Neural cell (in vitro differentiated cells): ENCODE results near the gene AHNAK. TPM values are rescaled to one million over a fixed set of nuclear protein-coding genes. Genes with fewer than 3 reads are reported as not detected.
A peak's percentile ranks its signal among the peaks of the same experiment; 100 is the strongest.

Source experiments
- H2AFZ ChIP-seq: fragments of 200-600, 300-800 bp; sonication (generic), shearing (Covaris generic); 2 replicates; pipeline ENCODE4 v1.6.0; 2014; ENCODE audit warnings: low read depth, mild to moderate bottlenecking, antibody characterized with exemption, low read length, moderate library complexity
- H3F3A ChIP-seq: fragments of 200-600 bp; shearing (Covaris generic); 2 replicates; pipeline ENCODE4 v1.6.1; 2016; ENCODE audit warnings: mild to moderate bottlenecking, moderate library complexity, mixed read lengths, antibody characterized with exemption, low read length; ENCODE audit not compliant: insufficient read depth, poor library complexity, severe bottlenecking
- H3K27ac ChIP-seq: fragments of 200-600, 300-800 bp; sonication (generic), shearing (Covaris generic); 2 replicates; pipeline ENCODE4 v1.5.1; 2014; ENCODE audit warnings: mild to moderate bottlenecking, low read length, moderate library complexity
- H3K27me3 ChIP-seq: fragments of 300-800, 200-600 bp; sonication (generic), shearing (Covaris generic); 2 replicates; pipeline ENCODE4 v1.6.0; 2014; ENCODE audit warnings: mild to moderate bottlenecking, low read depth, low read length, moderate library complexity; ENCODE audit not compliant: insufficient read depth
- H3K36me3 ChIP-seq: fragments of 300-800, 200-600 bp; sonication (generic), shearing (Covaris generic); 2 replicates; pipeline ENCODE4 v1.5.1; 2014; ENCODE audit warnings: mild to moderate bottlenecking, antibody characterized with exemption, low read length, moderate library complexity; ENCODE audit not compliant: insufficient read depth
- H3K4me2 ChIP-seq: fragments of 300-800, 200-600 bp; sonication (generic), shearing (Covaris generic); 2 replicates; pipeline ENCODE4 v1.6.0; 2014; ENCODE audit warnings: mild to moderate bottlenecking, low read length
- H3K4me3 ChIP-seq: fragments of 300-800, 200-600 bp; sonication (generic), shearing (Covaris generic); 2 replicates; pipeline ENCODE4 v1.5.1; 2014; ENCODE audit warnings: mild to moderate bottlenecking, low read length, moderate library complexity
- H3K79me2 ChIP-seq: fragments of 200-600 bp; shearing (Covaris generic); replicated peaks from 2 replicates; pipeline ENCODE4 v1.6.0; 2014; ENCODE audit warnings: mild to moderate bottlenecking, low read length, moderate library complexity; ENCODE audit not compliant: insufficient read depth
- H3K9ac ChIP-seq: fragments of 300-800, 200-600 bp; sonication (generic), shearing (Covaris generic); 2 replicates; pipeline ENCODE4 v1.6.1; 2016; ENCODE audit warnings: mild to moderate bottlenecking, low read length, mixed read lengths
- H3K9me2 ChIP-seq: fragments of 200-600 bp; shearing (Covaris generic); 2 replicates; pipeline ENCODE4 v1.6.1; 2016; ENCODE audit warnings: mild to moderate bottlenecking, low read length, mixed read lengths; ENCODE audit not compliant: insufficient read depth
- H3K9me3 ChIP-seq: fragments of 200-600, 300-800 bp; sonication (generic), shearing (Covaris generic); 2 replicates; pipeline ENCODE4 v1.6.1; 2016; ENCODE audit warnings: mild to moderate bottlenecking, mixed run types, low read length, moderate library complexity, mixed read lengths
- H4K20me1 ChIP-seq: fragments of 200-600 bp; shearing (Covaris generic); 2 replicates; pipeline ENCODE4 v1.6.1; 2016; ENCODE audit warnings: mild to moderate bottlenecking, mixed run types; ENCODE audit not compliant: insufficient read depth
- EP300 ChIP-seq: fragments of 450-650 bp; conservative IDR thresholded peaks from 2 replicates; pipeline ENCODE4 v1.6.1; 2014; ENCODE audit warnings: antibody characterized with exemption, mild to moderate bottlenecking, moderate library complexity; ENCODE audit not compliant: poor library complexity, severe bottlenecking
- EZH2 ChIP-seq: fragments of 200-600, 300-800 bp; shearing (Covaris generic), sonication (generic); IDR thresholded peaks from 2 replicates; pipeline ENCODE4 v1.6.1; 2014; ENCODE audit warnings: antibody characterized with exemption, low read length, borderline replicate concordance, mild to moderate bottlenecking; ENCODE audit not compliant: insufficient read depth, poor library complexity, severe bottlenecking
- MXI1 ChIP-seq: fragments of 450-650 bp; conservative IDR thresholded peaks from 2 replicates; pipeline ENCODE4 v1.6.1; 2014; ENCODE audit warnings: antibody characterized with exemption, mild to moderate bottlenecking; ENCODE audit not compliant: poor library complexity, severe bottlenecking
- POLR2AphosphoS5 ChIP-seq: IDR thresholded peaks from 2 replicates; pipeline ENCODE4 v1.6.1; 2012
- RAD21 ChIP-seq: fragments of 450-650 bp; conservative IDR thresholded peaks from 2 replicates; pipeline ENCODE4 v1.6.1; 2014; ENCODE audit warnings: antibody characterized with exemption, mild to moderate bottlenecking, moderate library complexity
- SMC3 ChIP-seq: fragments of 450-650 bp; conservative IDR thresholded peaks from 2 replicates; pipeline ENCODE4 v1.6.1; 2014; ENCODE audit warnings: antibody characterized with exemption, mild to moderate bottlenecking, moderate library complexity; ENCODE audit not compliant: poor library complexity
- TAF1 ChIP-seq: IDR thresholded peaks from 2 replicates; pipeline ENCODE4 v1.6.1; 2012; ENCODE audit warnings: low read depth
- polyA plus RNA-seq: library from polyadenylated mRNA; depleted of rRNA; stranded (reverse); fragments of >200 nt; gene quantifications from 2 replicates; pipeline ENCODE4 v1.2.3, GENCODE V29; 2014
- TF ChIP-seq, protein P1 (sequence below): IDR thresholded peaks from 2 replicates; pipeline ENCODE4 v1.6.1; 2012; ENCODE audit warnings: borderline replicate concordance
- TF ChIP-seq, protein P2 (sequence below): fragments of 450-650 bp; IDR thresholded peaks from 2 replicates; pipeline ENCODE4 v1.5.1; 2014; ENCODE audit warnings: antibody characterized with exemption, mild to moderate bottlenecking, moderate library complexity; ENCODE audit not compliant: poor library complexity, severe bottlenecking

Gene AHNAK
- polyA plus RNA-seq, 1 donor from 2014 or later: 0.11 TPM

DNA sequence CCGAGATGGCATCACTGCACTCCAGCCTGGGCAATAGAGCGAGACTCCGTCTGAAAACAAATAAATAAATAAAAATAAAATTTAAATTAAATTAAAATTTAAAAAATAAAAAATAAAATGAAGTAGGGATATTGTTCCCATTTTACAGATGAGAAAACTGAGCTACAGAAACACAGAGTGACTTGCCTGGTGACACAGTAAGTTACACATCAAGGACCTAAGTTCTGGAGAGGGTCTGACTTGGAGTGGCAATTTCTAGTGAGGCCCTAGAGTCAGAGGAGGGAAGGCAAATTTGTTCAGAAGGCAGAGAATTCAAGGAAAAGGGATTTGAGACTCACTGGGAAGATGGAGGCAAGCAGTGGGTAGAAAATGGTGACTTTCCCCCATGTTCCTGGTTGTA is 125.7 kb downstream of the AHNAK start:
- H3K9ac ChIP-seq: no peak overlapping the region
- no peak overlapping the region for H3K27ac ChIP-seq
- H4K20me1 ChIP-seq: no peaks in the 10 kb centered on the region
- no peaks in the 10 kb centered on the region for H3K27me3 ChIP-seq
- H3K79me2 ChIP-seq: no peaks in the 10 kb centered on the region
- H3K4me2 ChIP-seq: no peak overlapping the region
- H3K9me3 ChIP-seq: no peaks in the 10 kb centered on the region
- H3K9me2 ChIP-seq: no peaks in the 10 kb centered on the region
- H3K4me3 ChIP-seq: no peak overlapping the region
- H3K36me3 ChIP-seq: no peaks in the 10 kb centered on the region
- no peaks in the 10 kb centered on the region for H3F3A ChIP-seq
- TF ChIP-seq, protein P1, sequence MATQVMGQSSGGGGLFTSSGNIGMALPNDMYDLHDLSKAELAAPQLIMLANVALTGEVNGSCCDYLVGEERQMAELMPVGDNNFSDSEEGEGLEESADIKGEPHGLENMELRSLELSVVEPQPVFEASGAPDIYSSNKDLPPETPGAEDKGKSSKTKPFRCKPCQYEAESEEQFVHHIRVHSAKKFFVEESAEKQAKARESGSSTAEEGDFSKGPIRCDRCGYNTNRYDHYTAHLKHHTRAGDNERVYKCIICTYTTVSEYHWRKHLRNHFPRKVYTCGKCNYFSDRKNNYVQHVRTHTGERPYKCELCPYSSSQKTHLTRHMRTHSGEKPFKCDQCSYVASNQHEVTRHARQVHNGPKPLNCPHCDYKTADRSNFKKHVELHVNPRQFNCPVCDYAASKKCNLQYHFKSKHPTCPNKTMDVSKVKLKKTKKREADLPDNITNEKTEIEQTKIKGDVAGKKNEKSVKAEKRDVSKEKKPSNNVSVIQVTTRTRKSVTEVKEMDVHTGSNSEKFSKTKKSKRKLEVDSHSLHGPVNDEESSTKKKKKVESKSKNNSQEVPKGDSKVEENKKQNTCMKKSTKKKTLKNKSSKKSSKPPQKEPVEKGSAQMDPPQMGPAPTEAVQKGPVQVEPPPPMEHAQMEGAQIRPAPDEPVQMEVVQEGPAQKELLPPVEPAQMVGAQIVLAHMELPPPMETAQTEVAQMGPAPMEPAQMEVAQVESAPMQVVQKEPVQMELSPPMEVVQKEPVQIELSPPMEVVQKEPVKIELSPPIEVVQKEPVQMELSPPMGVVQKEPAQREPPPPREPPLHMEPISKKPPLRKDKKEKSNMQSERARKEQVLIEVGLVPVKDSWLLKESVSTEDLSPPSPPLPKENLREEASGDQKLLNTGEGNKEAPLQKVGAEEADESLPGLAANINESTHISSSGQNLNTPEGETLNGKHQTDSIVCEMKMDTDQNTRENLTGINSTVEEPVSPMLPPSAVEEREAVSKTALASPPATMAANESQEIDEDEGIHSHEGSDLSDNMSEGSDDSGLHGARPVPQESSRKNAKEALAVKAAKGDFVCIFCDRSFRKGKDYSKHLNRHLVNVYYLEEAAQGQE: no peak
- TF ChIP-seq TAF1: no peak
- TF ChIP-seq POLR2AphosphoS5: no peak
- TF ChIP-seq EP300: no peak
- TF ChIP-seq MXI1: no peak
- no peak for TF ChIP-seq RAD21
- TF ChIP-seq, protein P2, sequence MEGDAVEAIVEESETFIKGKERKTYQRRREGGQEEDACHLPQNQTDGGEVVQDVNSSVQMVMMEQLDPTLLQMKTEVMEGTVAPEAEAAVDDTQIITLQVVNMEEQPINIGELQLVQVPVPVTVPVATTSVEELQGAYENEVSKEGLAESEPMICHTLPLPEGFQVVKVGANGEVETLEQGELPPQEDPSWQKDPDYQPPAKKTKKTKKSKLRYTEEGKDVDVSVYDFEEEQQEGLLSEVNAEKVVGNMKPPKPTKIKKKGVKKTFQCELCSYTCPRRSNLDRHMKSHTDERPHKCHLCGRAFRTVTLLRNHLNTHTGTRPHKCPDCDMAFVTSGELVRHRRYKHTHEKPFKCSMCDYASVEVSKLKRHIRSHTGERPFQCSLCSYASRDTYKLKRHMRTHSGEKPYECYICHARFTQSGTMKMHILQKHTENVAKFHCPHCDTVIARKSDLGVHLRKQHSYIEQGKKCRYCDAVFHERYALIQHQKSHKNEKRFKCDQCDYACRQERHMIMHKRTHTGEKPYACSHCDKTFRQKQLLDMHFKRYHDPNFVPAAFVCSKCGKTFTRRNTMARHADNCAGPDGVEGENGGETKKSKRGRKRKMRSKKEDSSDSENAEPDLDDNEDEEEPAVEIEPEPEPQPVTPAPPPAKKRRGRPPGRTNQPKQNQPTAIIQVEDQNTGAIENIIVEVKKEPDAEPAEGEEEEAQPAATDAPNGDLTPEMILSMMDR: no peak
- TF ChIP-seq EZH2: no peak
- no peak for TF ChIP-seq SMC3
- no peak overlapping the region for H2AFZ ChIP-seq

DNA sequence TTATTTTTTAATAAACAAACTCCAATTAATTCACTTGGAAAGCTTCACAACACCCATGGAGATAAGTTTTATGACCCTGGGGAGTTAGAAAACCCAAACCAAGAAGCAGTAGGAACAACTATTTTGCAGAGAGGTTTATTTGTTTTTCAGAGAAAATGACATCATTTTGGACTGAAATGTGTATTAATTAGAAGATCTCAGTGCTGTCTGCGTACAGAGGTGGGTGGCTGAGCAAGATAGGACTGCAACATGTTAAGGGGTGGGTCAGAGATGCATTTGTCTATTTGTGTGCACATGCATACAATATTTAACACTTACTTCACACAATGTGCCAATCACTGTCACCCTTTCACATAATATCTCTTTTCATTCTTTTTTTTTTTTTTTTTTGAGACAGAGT is 126.7 kb downstream of the AHNAK start:
- no peaks in the 10 kb centered on the region for H3K27me3 ChIP-seq
- H3K27ac ChIP-seq: no peak overlapping the region
- TF ChIP-seq EP300 (peak; percentile 34), TAF1 (no peak)
- no peak overlapping the region for H2AFZ ChIP-seq
- no peaks in the 10 kb centered on the region for H3K9me3 ChIP-seq
- H3K9me2 ChIP-seq: no peaks in the 10 kb centered on the region
- H3F3A ChIP-seq: no peaks in the 10 kb centered on the region
- H4K20me1 ChIP-seq: no peaks in the 10 kb centered on the region
- H3K36me3 ChIP-seq: no peaks in the 10 kb centered on the region
- H3K9ac ChIP-seq: no peak overlapping the region
- no peak overlapping the region for H3K4me2 ChIP-seq
- no peak overlapping the region for H3K4me3 ChIP-seq
- no peaks in the 10 kb centered on the region for H3K79me2 ChIP-seq

DNA sequence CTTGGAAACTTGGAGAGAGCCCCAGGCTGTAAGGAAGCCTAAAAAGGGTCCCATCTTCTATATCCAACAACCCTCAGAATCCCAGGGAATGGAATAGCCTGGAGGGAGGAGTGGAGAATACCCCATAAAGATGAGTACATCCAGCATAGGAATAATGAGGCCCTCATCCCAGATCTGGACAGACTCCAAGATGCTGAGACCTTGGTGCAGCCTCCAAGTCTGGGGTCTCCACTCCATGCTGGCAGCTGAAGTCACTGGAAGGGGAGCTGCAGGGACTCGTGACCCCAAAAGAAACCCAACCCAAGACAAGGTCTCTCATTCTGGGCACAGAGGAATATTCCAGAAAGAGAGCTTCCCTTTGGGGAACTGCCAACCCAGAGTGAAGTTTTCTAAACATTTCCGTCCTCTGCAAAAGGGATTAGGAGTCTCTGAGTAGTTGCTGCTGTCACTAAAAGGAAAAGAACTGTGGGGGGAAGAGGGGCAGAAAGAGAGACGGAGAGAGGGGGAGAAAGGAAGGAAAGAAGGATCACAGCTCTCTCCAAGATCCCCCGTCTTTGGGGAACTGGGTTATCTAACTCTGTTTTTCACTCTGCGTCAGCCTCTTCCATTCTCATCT is 127.2 kb downstream of the AHNAK start:
- Histone ChIP-seq H2AFZ (no peak overlapping the region), H3K9me2 (no peaks in the 10 kb centered on the region), H3K27ac (no peak overlapping the region), H3K9me3 (no peaks in the 10 kb centered on the region), H3K4me3 (no peak overlapping the region), H4K20me1 (no peaks in the 10 kb centered on the region), H3K9ac (no peak overlapping the region), H3F3A (no peaks in the 10 kb centered on the region), H3K4me2 (no peak overlapping the region), H3K79me2 (no peaks in the 10 kb centered on the region), H3K27me3 (no peaks in the 10 kb centered on the region), H3K36me3 (no peaks in the 10 kb centered on the region)
- TF ChIP-seq EP300 (no peak), SMC3 (no peak), POLR2AphosphoS5 (no peak), RAD21 (no peak), EZH2 (no peak), TAF1 (no peak), MXI1 (no peak)
- TF ChIP-seq, protein P2: no peak
- TF ChIP-seq, protein P1: no peak
